Activated CD4-positive, alpha-beta T cell treated with anti-CD3 and anti-CD28 coated beads, Interleukin-2, amount 50 U/mL, for 24 hours (primary cell): ENCODE data around the gene RNF169.

Experiments used
- DNase-seq, 2 donors: peaks; one replicate each; pipeline ENCODE4 v3.0.0-alpha.2; 2020; ENCODE audit warnings: low read depth in 1 of 2, low spot score in 1 of 2

Gene RNF169, protein sequence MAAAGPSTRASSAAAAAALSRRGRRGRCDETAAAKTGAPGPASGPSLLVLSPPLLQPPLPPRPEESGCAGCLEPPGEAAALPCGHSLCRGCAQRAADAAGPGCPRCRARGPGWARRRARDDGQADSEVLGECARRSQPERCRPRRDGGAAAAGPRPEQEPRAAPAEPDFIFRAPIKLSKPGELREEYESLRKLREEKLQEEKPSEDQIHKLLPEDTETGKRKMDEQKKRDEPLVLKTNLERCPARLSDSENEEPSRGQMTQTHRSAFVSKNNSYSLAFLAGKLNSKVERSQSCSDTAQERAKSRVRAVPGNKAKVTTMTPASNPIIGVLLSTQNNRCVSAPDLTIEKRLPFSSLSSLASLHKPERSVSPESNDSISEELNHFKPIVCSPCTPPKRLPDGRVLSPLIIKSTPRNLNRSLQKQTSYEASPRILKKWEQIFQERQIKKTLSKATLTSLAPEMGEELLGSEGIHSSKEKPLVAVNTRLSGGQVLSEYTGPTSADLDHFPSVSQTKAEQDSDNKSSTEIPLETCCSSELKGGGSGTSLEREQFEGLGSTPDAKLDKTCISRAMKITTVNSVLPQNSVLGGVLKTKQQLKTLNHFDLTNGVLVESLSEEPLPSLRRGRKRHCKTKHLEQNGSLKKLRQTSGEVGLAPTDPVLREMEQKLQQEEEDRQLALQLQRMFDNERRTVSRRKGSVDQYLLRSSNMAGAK

DNA sequence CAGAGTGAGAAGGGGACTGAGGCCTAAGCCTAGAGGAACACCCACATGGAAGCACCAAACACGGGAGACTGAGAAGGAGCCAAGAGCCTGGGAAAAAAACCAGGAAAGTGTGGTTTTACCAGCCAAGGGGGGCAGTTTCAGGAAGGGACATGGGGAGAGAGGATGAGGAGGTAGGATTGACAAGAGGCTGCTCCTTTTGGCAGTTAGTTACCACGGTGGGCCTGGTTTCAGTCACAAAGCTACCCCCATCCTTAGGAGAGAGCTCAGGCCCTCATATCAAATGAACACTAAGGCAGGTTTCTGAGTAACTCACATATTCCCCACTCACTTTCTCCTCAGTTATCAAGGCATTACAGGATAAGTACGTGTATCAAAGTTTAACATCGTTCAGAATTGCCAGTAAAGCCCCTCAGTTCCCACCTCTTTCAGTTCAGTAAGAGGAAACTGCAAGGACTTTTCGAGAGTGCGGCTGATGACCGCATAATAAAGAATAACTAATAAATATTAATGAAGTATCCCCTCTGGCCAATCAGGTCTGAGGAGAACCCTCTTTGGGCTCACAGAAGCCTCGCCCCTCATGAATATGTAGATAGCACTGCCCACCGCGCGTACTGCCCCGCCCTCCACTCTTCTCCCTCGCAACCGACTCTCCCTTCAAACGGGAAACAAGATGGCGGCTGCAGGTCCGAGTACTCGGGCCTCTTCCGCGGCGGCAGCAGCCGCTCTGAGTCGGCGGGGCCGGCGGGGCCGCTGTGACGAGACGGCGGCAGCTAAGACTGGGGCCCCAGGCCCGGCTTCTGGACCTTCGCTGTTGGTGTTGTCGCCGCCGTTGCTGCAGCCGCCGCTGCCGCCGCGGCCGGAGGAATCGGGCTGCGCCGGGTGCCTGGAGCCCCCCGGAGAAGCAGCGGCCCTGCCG lies at the start of gene RNF169:
RNF169 (plus strand) TSS at position 639 of the 916 bp plus-strand sequence; CDS start at position 671, 32 bp downstream.
- peak; percentile 67 to 89 for DNase-seq

DNA sequence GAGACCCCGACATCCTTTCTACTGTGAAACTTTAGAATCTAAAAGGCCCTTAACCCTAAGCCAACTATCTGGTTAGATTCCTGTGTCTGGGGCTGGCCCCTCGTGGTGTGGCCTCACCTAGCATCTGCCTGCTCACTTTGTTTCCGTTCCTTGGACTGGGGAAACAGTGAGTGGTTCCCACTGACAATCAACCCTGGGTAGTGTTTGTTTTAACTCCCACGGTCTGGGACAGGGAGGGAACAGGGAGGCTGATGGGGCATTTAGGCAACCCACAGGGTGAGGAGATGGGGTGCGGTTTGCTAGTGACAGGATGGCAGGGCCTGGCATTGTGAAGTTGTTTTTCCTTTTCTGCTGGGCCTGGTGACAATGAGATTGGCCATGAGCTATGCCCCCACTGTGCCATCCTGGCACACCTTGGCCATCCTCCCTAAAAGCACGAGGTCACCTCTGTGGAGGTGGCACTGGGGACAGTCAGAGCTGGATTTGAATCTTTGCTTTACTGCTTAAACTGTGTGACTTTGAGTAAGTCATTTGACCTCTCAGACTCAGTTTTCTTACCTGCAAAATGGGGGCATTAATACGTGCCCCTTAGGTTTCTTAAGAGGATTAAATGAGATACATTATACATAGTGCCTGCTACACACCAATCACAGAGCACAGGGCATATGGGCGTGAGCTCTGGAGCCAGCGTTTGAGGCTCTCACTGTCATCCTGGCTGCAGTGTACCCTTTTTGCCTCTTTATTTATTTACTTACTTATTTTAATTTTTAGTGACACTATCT lies 48.8 kb upstream of the RNF169 start:
- DNase-seq = no peak

DNA sequence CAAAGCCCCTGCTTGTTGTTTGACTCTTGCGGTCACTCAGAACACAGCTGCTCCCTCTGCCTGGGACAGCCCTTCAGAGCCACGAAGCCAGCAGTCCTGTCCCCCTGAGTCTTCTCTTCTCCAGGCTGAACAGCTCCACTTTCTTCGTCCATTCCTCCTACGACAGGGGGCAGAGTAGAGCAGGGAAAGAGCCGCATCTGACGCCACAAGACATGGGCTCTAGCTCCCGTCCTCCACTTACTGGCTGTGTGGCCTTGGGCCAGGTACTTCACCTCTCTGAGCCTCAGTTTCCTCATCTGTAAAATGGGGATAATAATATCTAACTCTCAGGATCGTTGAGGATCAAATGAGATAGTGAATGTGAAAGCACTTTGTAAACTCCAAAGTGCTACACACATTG lies 47.3 kb upstream of the RNF169 start:
- no peak for DNase-seq

DNA sequence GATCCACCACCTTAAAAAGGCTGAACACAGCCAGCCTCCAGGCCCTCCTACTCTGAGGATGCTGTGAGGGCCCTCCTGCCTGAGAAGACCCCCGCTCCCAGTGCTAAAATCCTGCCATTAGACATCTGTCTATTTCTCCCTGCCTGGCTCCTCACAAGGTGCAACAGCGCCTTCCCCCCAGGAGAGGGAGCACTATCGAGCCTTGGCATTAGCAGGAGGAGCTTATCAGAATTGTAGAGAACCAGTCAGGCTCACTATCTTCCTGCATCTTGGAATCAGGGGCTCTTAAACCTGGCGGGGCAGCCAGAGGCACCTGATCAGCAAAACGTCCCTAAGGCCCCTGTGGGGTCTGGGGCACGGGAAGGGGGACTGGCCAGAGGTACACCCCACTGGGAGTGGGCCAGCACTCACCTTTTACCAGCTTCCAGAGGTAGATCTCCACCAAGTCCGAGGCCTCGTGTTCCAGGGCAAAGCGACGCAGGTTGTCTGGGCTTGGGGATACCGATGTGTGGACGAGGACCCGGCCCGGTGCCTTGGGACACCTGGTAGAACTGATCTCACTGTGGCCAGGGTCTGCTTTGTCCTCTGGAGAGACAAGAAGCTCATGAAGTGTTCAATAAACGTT lies 46.2 kb upstream of the RNF169 start:
- DNase-seq = peak; percentile 17 to 49

DNA sequence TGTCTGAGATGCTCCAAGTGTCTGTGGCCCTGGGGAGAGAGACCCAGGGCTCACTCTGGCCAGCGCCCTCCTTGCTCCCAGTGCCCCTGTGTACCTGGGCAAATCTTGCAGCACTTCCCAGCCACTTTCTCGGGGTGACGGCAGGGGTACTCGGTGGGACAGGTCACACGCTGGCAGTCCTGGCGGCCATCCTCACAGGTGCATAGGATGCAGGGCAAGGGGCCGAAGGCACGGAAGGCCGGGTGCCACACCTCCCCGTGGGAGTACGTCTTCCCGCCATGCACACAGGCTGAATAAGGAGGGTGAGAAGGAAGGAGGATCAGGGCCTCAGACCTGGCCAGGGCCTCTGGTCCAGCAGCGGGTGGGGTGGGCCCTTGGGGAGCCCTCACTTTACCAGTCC lies 45.4 kb upstream of the RNF169 start:
- no peak for DNase-seq

DNA sequence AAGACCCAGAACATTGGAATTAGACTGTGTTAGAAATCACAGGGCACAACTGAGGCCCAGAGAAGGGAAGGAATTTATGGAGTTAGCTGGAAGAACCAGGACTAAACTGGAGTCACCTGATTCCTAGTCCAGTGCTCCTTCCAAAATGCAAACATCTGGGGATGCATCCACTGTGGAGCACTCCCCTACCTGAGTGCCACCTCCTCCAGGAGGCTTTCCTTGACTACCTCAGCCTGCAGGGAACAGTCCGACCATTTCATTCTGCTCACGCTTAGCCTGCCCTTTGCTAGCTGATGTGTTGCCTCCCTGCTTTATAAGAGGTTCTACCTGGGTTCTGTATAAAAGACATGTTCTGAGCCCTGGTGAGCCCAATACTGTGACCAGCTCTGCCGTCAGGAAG lies 41.5 kb upstream of the RNF169 start:
- no peak for DNase-seq

DNA sequence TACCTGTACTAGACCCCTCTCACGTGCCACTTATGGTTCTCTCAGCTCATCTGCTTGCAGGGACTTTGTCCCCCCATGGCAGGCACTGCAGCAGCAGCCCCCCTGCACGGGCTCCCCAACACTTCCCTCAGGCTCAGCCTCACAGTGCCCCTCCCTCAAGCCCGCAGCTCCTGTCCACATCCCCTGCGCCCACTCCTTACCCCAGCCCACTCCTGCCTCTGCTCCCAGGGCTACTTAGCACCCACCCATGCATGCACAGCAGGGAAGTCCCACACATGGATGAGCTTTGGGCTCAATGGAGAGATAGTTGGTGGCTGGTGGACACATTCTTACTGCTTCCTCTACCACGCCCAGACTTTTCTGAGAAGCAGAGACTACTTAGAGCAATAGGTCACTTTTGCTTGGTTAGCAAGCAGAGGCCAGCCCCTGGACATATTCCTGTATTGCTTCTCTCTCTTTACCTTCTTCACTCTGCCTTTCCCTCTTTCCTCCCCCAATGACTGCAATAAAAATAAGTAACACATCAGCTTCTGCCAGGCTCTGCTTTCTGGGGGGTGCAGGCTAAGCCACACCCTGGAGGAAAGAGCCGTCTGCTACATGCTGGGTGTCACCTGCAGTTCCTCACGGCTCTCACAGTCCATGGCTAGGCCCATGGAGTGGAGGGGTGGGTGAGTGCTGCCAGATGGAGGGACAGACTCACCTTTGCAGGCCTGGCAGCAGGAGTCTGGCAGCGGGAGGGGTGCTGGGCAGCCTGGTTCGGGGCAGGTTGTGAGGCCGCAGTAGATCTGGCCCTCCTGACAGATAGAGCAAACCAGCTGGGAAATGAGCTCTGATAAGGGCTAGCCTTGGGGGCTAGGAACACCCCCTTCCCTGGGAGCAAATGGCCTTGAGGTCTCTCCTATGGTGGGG lies 40.8 kb upstream of the RNF169 start:
- DNase-seq = no peak

DNA sequence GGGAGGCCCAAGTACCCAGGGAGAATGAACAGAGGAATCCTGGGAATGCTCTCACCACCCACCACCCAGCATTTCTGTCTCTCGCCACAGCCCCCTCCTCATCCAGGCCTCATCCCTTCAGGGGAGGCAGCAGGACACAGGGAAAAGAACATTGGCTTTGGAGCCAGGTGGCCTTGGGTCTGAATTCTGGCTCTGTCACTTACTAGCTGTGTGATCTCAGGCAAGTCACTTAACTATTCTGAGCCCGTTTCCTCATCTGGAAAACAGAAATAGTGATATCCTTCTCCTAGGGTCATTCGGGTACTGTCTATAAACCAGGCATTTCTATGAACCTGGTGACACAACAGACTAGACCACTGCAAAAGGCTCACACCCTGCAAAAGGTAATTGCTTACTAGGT lies 39.5 kb upstream of the RNF169 start:
- DNase-seq = no peak

DNA sequence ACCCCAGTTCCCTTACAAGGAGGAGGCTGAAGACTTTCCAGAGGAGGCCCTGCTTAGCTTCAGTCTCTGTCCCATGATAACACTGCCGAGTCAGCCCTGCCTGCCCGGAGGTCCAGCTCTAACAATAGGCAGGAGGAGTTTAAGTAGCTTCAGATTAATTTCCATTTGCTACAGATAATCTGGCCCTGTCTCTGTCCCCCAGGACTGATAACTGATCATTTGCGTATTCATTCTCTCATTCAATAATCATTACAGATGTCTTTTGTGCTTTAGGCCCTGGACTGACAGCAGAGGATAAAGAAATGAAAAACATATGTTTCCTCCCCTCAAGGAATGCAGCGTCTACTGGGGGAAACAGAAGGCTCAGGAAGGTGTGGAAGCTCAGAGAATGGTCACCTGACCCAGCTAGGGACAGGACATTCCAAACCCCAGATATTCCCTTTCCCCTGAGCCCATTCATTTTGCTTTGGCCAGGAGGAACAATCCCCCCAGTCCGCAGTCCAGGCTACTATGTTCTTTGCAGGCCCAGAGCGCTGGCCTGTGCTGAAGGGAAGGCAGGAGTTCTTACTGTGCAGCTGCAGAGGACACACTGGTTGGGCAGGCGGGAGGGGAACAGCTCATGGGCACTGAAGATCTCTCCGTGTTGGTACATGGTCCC lies 38.2 kb upstream of the RNF169 start:
- no peak for DNase-seq

DNA sequence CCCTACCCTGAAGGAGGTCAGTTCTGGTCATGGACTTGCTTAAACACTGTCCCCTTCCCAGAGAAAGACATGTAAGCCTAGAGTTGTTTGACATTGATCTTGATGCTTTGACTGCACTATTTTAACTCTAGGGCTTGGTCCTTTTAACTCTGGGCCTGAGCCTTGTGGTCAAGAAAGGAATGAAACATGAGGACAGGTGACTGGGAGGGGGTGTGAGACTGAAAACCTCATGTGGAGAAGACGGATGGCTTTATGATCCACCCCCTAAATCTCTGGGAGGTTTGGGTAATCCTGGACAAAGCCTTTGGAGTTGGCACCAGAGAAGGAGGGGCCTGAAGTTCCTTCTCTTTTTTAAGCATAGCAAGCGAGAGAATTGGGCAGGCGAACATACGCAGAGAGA lies 35.0 kb upstream of the RNF169 start:
- DNase-seq = no peak

DNA sequence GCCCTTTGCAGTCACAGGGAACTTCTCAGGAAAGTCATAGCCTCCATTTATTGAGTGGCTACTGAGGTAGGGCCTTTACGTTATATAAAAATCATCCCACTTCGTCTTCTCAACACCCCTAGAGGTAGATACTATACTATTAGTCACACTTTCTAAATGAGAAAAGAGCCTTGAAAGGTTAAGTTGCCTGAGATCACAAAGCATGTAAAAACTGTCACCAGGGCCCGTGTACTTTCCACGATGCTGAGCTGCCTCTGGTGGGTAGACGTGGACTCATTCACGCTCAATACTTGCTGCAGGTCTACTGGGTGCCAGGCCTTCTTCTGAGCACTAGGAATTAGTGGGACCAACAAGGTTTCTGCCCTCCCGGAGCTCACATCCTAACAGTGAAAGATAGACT lies 33.7 kb upstream of the RNF169 start:
- no peak for DNase-seq

DNA sequence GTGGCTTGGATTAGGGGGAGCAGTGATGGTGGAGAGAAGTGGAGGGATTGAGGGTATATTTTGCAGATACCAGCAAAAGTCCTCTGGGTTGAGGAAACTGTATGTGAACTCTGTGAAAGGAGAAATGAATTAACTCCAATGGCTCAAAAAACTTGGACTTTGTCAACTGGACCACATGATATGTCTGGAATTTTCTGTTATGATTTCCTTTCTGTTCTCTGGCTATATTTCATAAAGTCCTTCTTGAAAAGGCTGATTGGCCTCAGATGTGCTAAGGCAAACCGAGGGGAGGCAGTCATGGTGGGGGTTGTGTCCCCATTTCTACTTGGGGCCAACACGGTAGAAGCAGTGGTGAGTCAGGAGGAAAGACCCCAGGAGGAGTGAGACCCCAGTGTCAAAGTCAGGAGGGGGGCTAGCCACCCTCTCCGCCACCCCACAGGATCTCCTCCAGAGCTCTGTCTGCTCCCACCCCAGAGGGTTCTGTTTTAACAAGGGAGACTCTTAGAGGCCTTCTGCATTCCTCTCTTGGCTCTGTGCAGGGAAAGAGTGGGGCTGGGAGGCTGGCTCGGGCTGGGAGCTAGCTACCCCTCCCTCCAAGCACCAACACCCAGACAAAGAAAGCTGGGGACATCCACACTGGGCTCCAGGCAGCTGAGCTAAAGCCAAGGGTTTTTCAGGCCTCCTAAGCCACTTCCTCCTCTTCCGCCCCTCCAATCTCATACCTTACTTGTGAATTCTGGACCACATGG lies 31.3 kb upstream of the RNF169 start:
- no peak for DNase-seq

DNA sequence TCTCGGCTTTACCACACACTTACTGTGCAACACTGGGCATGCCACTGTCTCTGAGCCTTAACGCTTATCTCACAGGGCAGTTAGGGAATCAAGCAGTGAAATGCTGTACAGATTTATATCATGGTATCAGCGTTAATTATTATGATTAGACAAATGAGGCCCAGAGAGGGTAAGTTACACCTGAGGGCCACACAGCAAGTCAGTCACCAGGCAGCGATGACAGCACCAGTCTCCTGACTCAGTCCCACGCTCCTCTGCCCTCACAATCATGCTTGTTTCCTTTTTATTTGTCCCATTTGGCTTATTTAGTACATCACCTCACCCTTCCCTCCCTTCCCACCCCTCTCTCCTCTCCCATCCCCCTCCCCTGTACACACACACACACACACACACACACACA lies 29.6 kb upstream of the RNF169 start:
- no peak for DNase-seq

DNA sequence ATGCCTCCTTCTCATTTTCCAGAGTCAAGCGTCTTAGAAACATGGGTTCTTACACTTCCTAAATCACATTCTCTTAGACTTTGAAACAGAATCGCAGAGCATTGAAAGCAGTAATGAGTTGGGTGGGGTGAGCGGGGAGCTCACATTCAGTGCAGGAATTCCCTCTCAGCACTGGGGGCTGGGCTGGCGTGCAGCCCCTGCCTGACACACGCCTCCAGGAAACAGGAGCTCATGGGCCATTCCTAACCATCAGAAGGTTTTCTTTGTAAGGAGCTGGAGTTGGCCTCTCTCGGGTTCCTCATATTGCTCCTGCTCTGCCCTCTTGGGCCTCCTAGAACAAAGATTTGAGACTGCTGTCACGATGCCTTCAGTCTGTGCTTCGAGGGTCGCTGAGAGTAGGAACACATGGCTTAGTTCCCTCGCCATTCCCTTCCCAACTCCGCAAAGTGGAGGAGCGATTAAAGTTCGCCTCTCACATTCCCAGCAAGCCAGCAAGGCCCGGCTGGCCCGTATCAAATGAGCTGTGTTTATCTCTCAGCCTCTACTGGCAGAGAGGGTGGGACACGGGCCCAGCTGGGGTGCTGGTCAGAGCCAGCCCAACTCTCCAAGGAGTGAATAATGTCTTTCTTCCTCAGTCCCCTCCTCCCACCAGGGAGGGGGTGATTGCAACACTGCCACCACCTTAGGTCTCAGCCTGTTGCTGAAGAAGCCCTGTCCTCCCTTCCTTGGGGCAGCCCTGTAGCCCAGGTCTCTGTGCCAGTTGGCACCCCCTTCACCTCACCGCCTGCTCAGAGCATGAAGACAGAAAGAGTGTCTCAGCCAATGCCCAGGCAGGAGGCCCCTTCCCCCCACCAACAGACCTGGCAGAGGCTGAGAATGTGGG lies 27.8 kb upstream of the RNF169 start:
- DNase-seq = no peak

DNA sequence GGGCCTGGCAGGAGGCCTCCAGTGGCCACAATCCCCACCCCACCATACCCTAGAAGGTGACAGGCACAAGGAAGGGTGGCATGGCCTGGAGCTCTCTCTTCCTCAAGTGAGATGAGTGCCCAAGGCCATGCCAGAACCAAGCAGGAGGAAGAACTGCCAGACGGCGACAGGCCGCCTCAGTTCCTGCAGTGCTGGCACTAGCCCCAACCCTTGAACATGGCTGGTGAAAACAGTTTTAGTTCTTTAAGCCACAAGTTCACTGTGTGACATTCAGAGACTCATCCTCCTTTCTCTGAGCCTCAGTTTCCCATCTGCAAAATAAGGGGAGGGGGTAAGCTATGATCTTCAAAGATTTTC lies 27.2 kb upstream of the RNF169 start:
- DNase-seq = no peak

DNA sequence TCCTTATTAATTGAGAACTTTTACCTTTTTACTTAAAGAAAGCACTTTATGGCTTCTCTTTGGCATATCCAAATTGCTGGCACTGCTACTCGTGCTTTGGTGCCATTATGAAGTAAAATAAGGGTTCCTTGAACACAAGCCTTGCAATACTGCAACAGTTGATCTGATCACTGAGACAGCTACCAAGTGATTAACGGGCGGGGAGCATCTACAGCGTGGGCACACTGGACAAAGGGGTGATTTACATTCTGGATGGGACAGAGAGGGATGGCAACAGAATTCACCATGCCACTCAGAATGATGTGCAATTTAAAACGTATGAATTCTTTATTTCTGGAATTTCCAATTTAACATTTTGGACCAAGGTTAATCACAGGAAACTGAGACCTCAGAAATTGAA lies 25.1 kb upstream of the RNF169 start:
- no peak for DNase-seq

DNA sequence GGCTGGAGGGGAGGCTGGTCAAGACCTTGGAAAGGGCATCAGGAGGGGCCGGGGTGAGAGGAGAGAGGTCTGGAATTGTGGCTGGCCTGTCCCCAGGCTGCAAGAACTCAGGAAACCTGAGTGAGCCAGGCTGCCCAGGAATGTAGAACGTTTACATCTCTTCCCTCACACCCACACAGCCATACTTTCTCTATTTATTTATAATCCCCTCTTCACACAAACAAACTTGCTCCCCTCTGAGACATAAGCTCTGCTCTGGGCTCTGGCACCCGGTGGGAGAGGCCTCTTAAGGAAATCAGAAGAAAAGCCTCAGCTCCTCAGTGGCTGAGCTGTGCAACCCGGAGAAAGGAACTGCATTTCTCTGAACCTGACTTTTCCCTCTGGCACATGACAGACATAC lies 22.9 kb upstream of the RNF169 start:
- DNase-seq = no peak
